GM12878 (cell line): ENCODE results near the gene IRF7. TPM values are rescaled to one million over a fixed set of nuclear protein-coding genes. Genes with fewer than 3 reads are reported as not detected.

Experiments
- ATAC-seq: fragments of 200-7000 bp; cut with Tn5 transposase; 3 replicates; pipeline ENCODE4 v1.9.1; 2020; ENCODE audit warnings: mild to moderate bottlenecking, moderate library complexity
- BruUV-seq: library from RNA; stranded (reverse); fragments of 400-500 nt; replicated peaks from 2 replicates; lab custom pipeline; 2021; lab: Mats Ljungman, UMichigan
- CTCF ChIA-PET: fragments of 300-600 bp; sonication (Branson Sonifier 250); formaldehyde crosslinking; extraction: SDS; loops from one replicate; lab custom pipeline; 2021; ENCODE audit warnings: inconsistent platforms; lab: Yijun Ruan, JAX
- POLR2A ChIA-PET: fragments of 350-600 bp; formaldehyde crosslinking; extraction: SDS; loops from one replicate; lab custom pipeline; 2021; ENCODE audit warnings: inconsistent platforms; lab: Charles Lee
- RAD21 ChIA-PET: fragments of 300-600 bp; sonication (Branson Sonifier 250); formaldehyde crosslinking; loops from one replicate; lab custom pipeline; 2023; ENCODE audit warnings: antibody characterized with exemption; ENCODE audit not compliant: unreplicated experiment; lab: Charles Lee
- SMC1A ChIA-PET: fragments of 300-600 bp; sonication (Branson Sonifier 250); formaldehyde crosslinking; loops from one replicate; lab custom pipeline; 2023; ENCODE audit not compliant: unreplicated experiment, uncharacterized antibody; lab: Charles Lee
- DNase-seq: peaks from one replicate; pipeline ENCODE4 v3.0.0-alpha.2; 2011; ENCODE audit warnings: low read depth, low spot score
- FAIRE-seq: peaks from 3 replicates; lab custom pipeline; 2011; peaks lifted over from hg19 to GRCh38; lab: Jason Lieb, UNC
- H2AFZ ChIP-seq: 2 replicates; pipeline ENCODE4 v1.6.0; 2011; ENCODE audit warnings: low read depth, low read length, control low read depth; ENCODE audit not compliant: control insufficient read depth
- H3K27ac ChIP-seq: 2 replicates; pipeline ENCODE4 v1.5.1; 2011; ENCODE audit warnings: control low read depth; ENCODE audit not compliant: control insufficient read depth, insufficient read depth
- H3K27me3 ChIP-seq, 2 experiments: replicated peaks in 1 of 2; 2 replicates each; pipeline versions ENCODE4 v1.6.0 to v1.6.1; 2011; ENCODE audit warnings: low read length in 1 of 2; ENCODE audit not compliant: control insufficient read depth in 2 of 2, insufficient read depth in 2 of 2
- H3K36me3 ChIP-seq, 2 experiments: 2 replicates each; pipeline ENCODE4 v1.5.1; 2011; ENCODE audit warnings: low read length in 1 of 2; ENCODE audit not compliant: control insufficient read depth in 2 of 2, insufficient read depth in 2 of 2
- H3K4me1 ChIP-seq: 2 replicates; pipeline ENCODE4 v1.6.1; 2011; ENCODE audit warnings: mild to moderate bottlenecking, low read length, moderate library complexity, mixed read lengths; ENCODE audit not compliant: control insufficient read depth, insufficient read depth
- H3K4me2 ChIP-seq: 2 replicates; pipeline ENCODE4 v1.6.0; 2011; ENCODE audit warnings: control low read depth; ENCODE audit not compliant: control insufficient read depth, insufficient read depth
- H3K4me3 ChIP-seq: fragments of 200-600 bp; sonication (generic); 2 replicates; pipeline ENCODE4 v1.5.1; 2016
- H3K79me2 ChIP-seq: 2 replicates; pipeline ENCODE4 v1.6.0; 2011; ENCODE audit warnings: low read length; ENCODE audit not compliant: control insufficient read depth, insufficient read depth
- H3K9ac ChIP-seq: 2 replicates; pipeline ENCODE4 v1.8.0; 2011; ENCODE audit warnings: low read length, control low read depth, mixed read lengths; ENCODE audit not compliant: control insufficient read depth, insufficient read depth
- H3K9me3 ChIP-seq: replicated peaks from 3 replicates; pipeline ENCODE4 v1.5.1; 2011; ENCODE audit warnings: mild to moderate bottlenecking, low read length; ENCODE audit not compliant: control insufficient read depth, insufficient read depth
- H4K20me1 ChIP-seq: 2 replicates; pipeline ENCODE4 v1.6.0; 2011; ENCODE audit not compliant: control insufficient read depth, insufficient read depth
- NR2C1 ChIP-seq: fragments of 450-650 bp; IDR thresholded peaks from 2 replicates; pipeline ENCODE4 v1.6.1; 2017; ENCODE audit warnings: antibody characterized with exemption, mild to moderate bottlenecking, moderate library complexity
- PBX3 ChIP-seq: IDR thresholded peaks from 2 replicates; pipeline ENCODE4 v1.6.1; 2011; ENCODE audit warnings: mild to moderate bottlenecking, low read depth, low read length, moderate library complexity; ENCODE audit not compliant: insufficient replicate concordance
- POLR2AphosphoS5 ChIP-seq: IDR thresholded peaks from 2 replicates; pipeline ENCODE4 v1.6.1; 2011; ENCODE audit warnings: mild to moderate bottlenecking, low read length, inconsistent platforms
- RAD51 ChIP-seq: fragments of 450-650 bp; IDR thresholded peaks from 2 replicates; pipeline ENCODE4 v1.6.1; 2016; ENCODE audit warnings: moderate library complexity, mild to moderate bottlenecking, inconsistent platforms
- RB1 ChIP-seq: fragments of 450-650 bp; formaldehyde crosslinking; IDR thresholded peaks from 2 replicates; pipeline ENCODE4 v1.6.1; 2017; ENCODE audit warnings: mild to moderate bottlenecking, borderline replicate concordance
- SPI1 ChIP-seq: IDR thresholded peaks from 2 replicates; pipeline ENCODE4 v1.6.1; 2011; ENCODE audit warnings: low read depth, mild to moderate bottlenecking, low read length, moderate library complexity, borderline replicate concordance; ENCODE audit not compliant: insufficient read depth
- WGBS: methylation state at CpG from one replicate; pipeline ENCODE4 v1.1.6; 2016; ENCODE audit warnings: low lambda C conversion rate; ENCODE audit not compliant: insufficient replicate concordance, insufficient coverage; ENCODE audit errors: missing lambda C conversion rate; 5-methylcytosine and 5-hydroxymethylcytosine counted together
- in situ Hi-C: fragments of 300-500 bp; cut with MboI; formaldehyde crosslinking; loops from 9 replicates; pipeline ENCODE4 v1.14.3; 2018; ENCODE audit warnings: mixed read lengths
- intact Hi-C: fragments of 100-400 bp; cut with micrococcal nuclease; formaldehyde crosslinking; loops from one replicate; pipeline ENCODE4 v1.14.2; 2022; ENCODE audit not compliant: unreplicated experiment
- polyA plus RNA-seq, 11 experiments: library from polyadenylated mRNA; depleted of rRNA in 4 of 11; unstranded in 6 of 11; stranded (reverse) in 5 of 11; fragments of >200 nt; fragmentation: Nextera tagmentation in 4 of 11; fragmentation: Illumina TruSeq in 1 of 11; extraction: Ambion mirVana in 4 of 11; extraction: Trizol in 1 of 11; gene quantifications; 1 replicate in 1 of 11; 2 replicates in 10 of 11; pipeline versions ENCODE4 v1.2.1 to v1.2.3, GENCODE V29; 2011 to 2016; ENCODE audit warnings: inconsistent platforms in 2 of 11, missing spikeins in 2 of 11, low read depth in 1 of 11
- total RNA-seq, 4 experiments: library from RNA; depleted of rRNA in 3 of 4; stranded (reverse); fragments of >200 nt in 3 of 4; fragmentation: Illumina TruSeq in 1 of 4; extraction: Trizol in 1 of 4; gene quantifications; 2 replicates each; pipeline versions ENCODE4 v1.2.1 to v1.2.3, GENCODE V29; 2013 to 2021

IRF7 gene
- total and polyA plus RNA-seq, 10 of the 15 experiments (the other 5 are each of a cell fraction or from before 2014, with no cell fraction given) = 4.4 to 141 (median 67.6) TPM

- TF ChIP-seq SPI1 (no peak), PBX3 (no peak)
These were observed 7.6 kb downstream of the IRF7 start (continued) for GRCh38 chr11:607971-608659.

DNA sequence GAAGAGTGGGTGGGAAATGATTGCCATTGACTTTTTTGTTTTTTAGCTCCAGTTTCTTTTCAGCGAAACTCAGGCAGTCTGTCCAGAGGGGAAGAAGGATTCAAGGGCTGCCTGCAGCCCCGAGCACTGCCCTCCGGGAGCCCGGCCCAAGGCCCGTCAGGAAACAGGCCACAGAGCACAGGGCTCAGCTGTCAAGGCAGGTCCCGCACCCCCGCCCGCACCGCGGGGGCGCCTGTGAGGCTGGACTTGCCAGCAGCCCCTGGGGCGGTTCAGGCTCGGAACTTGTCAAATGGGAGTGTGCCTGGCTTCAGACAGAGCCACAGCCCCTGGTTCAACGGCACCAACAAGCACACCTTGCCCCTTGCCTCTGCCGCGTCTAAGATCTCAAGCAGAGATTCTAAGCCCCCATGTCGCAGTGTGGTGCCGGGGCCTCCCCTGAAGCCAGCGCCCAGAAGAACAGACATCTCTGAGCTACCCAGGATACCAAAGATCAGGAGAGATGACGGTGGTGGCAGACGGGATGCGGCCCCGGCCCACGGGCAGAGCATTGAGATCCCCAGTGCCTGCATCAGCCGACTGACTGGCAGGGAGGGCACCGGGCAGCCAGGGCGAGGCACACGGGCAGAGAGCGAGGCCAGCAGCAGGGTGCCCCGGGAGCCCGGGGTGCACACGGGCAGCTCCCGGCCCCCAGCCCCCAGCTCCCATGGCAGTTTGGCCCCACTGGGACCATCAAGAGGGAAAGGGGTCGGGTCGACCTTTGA, 8.6 kb downstream of the IRF7 start:
- ChIA-PET RAD21 (no interaction called here), SMC1A (no interaction called here), POLR2A (interaction anchor here (0.6 kb wide), 1 partner anchor 9 kb away, joined by 3 read pairs; no protein-coding TSS in a partner anchor), CTCF (no interaction called here)
- Histone ChIP-seq H3K36me3 (peaks cover 16 to 66% of the 10 kb centered on the region in 2 experiments; a peak in 3 of 4 replicates), H2AFZ (no peak overlapping the region), H3K4me1 (no peaks in the 10 kb centered on the region), H3K9ac (no peak overlapping the region), H4K20me1 (0 out of 2 replicates have a peak, but pooled peaks cover 1% of the 10 kb centered on the region), H3K4me3 (no peak overlapping the region), H3K79me2 (no peaks in the 10 kb centered on the region; the same call in 1 of the 2 replicates), H3K9me3 (no peaks in the 10 kb centered on the region), H3K4me2 (no peak overlapping the region), H3K27me3 (no peaks in the 10 kb centered on the region), H3K27ac (no peak overlapping the region)
- no peak for DNase-seq
- 94% methylated on average over 35 of the region's 35 CpGs for WGBS
- no peak for ATAC-seq
- no peak for FAIRE-seq
- BruUV-seq = no TSS peak
- TF ChIP-seq RAD51 (no peak), RB1 (no peak), NR2C1 (no peak), POLR2AphosphoS5 (no peak)
- TF ChIP-seq, all 136 proteins: peak for 0
- intact Hi-C loops (no loop called here), in situ Hi-C loops (no loop called here)
